PC-3 (cell line): ENCODE measurements around the gene SH2D3A. TPM values are rescaled to one million over a fixed set of nuclear protein-coding genes. Genes with fewer than 3 reads are reported as not detected.

ENCODE experiments used
- ATAC-seq: fragments of 200-7000 bp; cut with Tn5 transposase; 2 replicates; pipeline ENCODE4 v1.9.1; 2020; ENCODE audit warnings: mild to moderate bottlenecking, moderate library complexity
- BruUV-seq: library from RNA; stranded (reverse); fragments of 400-500 nt; replicated peaks from 2 replicates; lab custom pipeline; 2021; lab: Mats Ljungman, UMichigan
- CTCF ChIA-PET: fragments of 300-600 bp; sonication (Branson Sonifier 250); formaldehyde crosslinking; loops from one replicate; lab custom pipeline; 2022; ENCODE audit warnings: antibody characterized with exemption; lab: Charles Lee
- POLR2A ChIA-PET: fragments of 300-600 bp; sonication (Branson Sonifier 250); formaldehyde crosslinking; loops from one replicate; lab custom pipeline; 2022; ENCODE audit warnings: antibody characterized with exemption; ENCODE audit not compliant: unreplicated experiment; lab: Charles Lee
- DNase-seq: peaks from one replicate; pipeline ENCODE4 v3.0.0-alpha.2; 2015
- H2AFZ ChIP-seq: fragments of 300-600 bp; sonication (generic); 2 replicates; pipeline ENCODE4 v1.6.0; 2016; ENCODE audit warnings: antibody characterized with exemption, low read length
- H3F3A ChIP-seq: fragments of 300-600 bp; sonication (generic); one replicate; pipeline ENCODE4 v1.6.0; 2017; ENCODE audit warnings: antibody characterized with exemption, low read length, control low read depth, mild to moderate bottlenecking; ENCODE audit not compliant: unreplicated experiment
- H3K27ac ChIP-seq: fragments of 300-600 bp; sonication (generic); 2 replicates; pipeline ENCODE4 v1.5.1; 2016; ENCODE audit warnings: mild to moderate bottlenecking, low read length
- H3K27me3 ChIP-seq: fragments of 300-600 bp; sonication (generic); 2 replicates; pipeline ENCODE4 v1.6.1; 2016; ENCODE audit warnings: low read length, mixed read lengths
- H3K36me3 ChIP-seq: fragments of 300-600 bp; sonication (generic); 2 replicates; pipeline ENCODE4 v1.6.1; 2016; ENCODE audit warnings: low read depth, mixed run types, low read length, mixed read lengths
- H3K4me1 ChIP-seq: fragments of 300-600 bp; sonication (generic); 2 replicates; pipeline ENCODE4 v1.5.1; 2016; ENCODE audit warnings: low read length; ENCODE audit not compliant: insufficient read depth
- H3K4me2 ChIP-seq: fragments of 300-600 bp; sonication (generic); 2 replicates; pipeline ENCODE4 v1.6.0; 2016; ENCODE audit warnings: low read length
- H3K4me3 ChIP-seq: fragments of 300-600 bp; sonication (generic); 2 replicates; pipeline ENCODE4 v1.5.1; 2016; ENCODE audit warnings: mild to moderate bottlenecking, low read length, mixed read lengths
- H3K79me2 ChIP-seq: fragments of 300-600 bp; sonication (generic); 2 replicates; pipeline ENCODE4 v1.6.1; 2017; ENCODE audit warnings: low read length, mixed read lengths
- H3K9ac ChIP-seq: fragments of 300-600 bp; sonication (generic); 2 replicates; pipeline ENCODE4 v1.6.0; 2016; ENCODE audit warnings: mild to moderate bottlenecking, low read length
- H3K9me2 ChIP-seq: fragments of 300-600 bp; sonication (generic); replicated peaks from 2 replicates; pipeline ENCODE4 v1.6.1; 2016; ENCODE audit warnings: mixed run types, low read length, mixed read lengths
- H3K9me3 ChIP-seq: fragments of 300-600 bp; sonication (generic); 2 replicates; pipeline ENCODE4 v1.6.1; 2016; ENCODE audit warnings: low read length, mixed read lengths
- H4K20me1 ChIP-seq: fragments of 300-600 bp; sonication (generic); 2 replicates; pipeline ENCODE4 v1.6.1; 2016; ENCODE audit warnings: low read length, mixed read lengths
- EZH2 ChIP-seq: fragments of 300-600 bp; sonication (generic); IDR thresholded peaks from one replicate; pipeline ENCODE4 v1.6.1; 2017; ENCODE audit warnings: antibody characterized with exemption, mild to moderate bottlenecking, low read length; ENCODE audit not compliant: unreplicated experiment
- EZH2phosphoT487 ChIP-seq: fragments of 300-600 bp; sonication (generic); IDR thresholded peaks from 2 replicates; pipeline ENCODE4 v1.6.1; 2018; ENCODE audit warnings: mild to moderate bottlenecking, antibody characterized with exemption, low read length, borderline replicate concordance
- intact Hi-C: fragments of 100-400 bp; cut with micrococcal nuclease; formaldehyde crosslinking; loops from 2 replicates; pipeline ENCODE4 v1.9.0; 2023
- total RNA-seq: library from RNA; depleted of rRNA; stranded (reverse); fragments of >200 nt; gene quantifications from 2 replicates; pipeline ENCODE4 v1.2.3, GENCODE V29; 2014
- TF ChIP-seq, protein P1 (sequence below): fragments of 300-600 bp; sonication (generic); conservative IDR thresholded peaks from 2 replicates; pipeline ENCODE4 v1.5.1; 2017; ENCODE audit warnings: antibody characterized with exemption, low read depth, mild to moderate bottlenecking, low read length

SH2D3A gene
- total RNA-seq, 1 experiment from 2014 or later: 141 TPM

DNA sequence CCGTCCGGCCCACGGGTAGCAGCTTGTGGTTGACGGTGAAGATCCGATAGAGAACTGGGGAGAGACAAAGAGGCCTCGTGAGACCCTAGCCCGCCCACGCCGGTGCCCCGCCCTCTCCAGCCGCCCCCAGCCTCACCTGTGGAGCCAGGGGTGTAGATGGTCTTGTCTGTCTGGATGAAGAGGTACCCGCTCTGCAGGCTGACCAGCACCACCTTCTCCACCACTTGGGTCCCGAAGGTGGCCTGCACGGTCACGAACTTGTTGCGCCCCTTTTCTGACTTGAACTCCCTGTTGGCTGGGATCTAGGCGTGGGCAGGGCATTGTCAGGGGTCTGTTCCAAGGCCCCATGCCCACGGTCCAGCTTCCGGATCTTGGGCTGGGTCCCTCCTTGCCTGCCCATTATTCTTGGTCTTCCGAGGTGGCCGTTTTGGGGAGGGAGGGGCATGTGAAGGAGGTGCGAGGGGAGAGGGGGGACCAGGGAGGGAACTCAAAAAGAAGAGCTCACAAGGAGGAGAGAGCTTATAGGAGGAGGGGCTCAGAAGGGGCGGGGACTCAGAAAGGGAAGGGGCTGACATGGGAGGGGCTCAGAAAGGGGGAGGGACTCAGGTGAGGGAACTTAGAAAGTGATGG lies 49.0 kb downstream of the SH2D3A start:
- H3F3A ChIP-seq: no peaks in the 10 kb centered on the region
- no peaks in the 10 kb centered on the region for H3K27me3 ChIP-seq
- no peak overlapping the region for H3K9ac ChIP-seq
- H3K36me3 ChIP-seq: no peaks in the 10 kb centered on the region
- intact Hi-C loops: no loop called here
- H3K4me3 ChIP-seq: no peak overlapping the region
- H3K4me2 ChIP-seq: no peak overlapping the region
- TF ChIP-seq EZH2phosphoT487: no peak
- H3K79me2 ChIP-seq: no peaks in the 10 kb centered on the region
- no peak overlapping the region for H2AFZ ChIP-seq
- no peaks in the 10 kb centered on the region for H4K20me1 ChIP-seq
- no TSS peak for BruUV-seq
- H3K4me1 ChIP-seq: no peaks in the 10 kb centered on the region; the same call in 1 of the 2 replicates
- H3K9me2 ChIP-seq: no peaks in the 10 kb centered on the region
- DNase-seq (no peak), ATAC-seq (no peak)
- H3K9me3 ChIP-seq: no peaks in the 10 kb centered on the region
- POLR2A ChIA-PET: no interaction called here
- no peak overlapping the region for H3K27ac ChIP-seq
- CTCF ChIA-PET: no interaction called here

DNA sequence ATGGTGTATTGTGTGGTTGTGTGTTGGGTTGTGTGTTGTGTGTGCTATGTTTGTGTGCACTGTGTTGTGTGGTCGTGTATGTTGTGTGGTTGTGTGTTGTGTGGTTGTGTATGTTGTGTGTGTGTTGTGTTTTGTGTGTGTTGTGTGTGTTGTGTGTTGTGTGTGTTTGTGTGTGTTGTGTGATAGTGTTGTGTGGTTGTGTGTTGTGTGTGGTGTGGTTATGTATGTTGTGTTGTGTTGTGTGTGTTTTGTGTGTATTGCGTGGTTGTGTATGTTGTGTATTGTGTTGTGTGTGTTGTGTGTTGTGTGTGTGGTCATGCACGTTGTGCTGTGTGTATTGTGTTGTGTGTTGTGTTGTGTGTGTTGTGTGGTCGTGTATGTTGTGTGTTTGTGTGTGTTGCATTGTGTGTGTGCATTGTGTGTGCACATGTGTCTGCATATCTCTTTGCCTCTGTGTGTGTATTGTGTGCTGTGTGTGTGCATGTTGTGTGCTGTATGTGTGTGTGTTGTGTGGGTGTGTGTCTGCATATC lies 49.7 kb downstream of the SH2D3A start:
- DNase-seq: no peak
- Histone ChIP-seq H3K4me1 (no peaks in the 10 kb centered on the region), H3K4me2 (no peak overlapping the region), H3K79me2 (no peaks in the 10 kb centered on the region), H3K27me3 (no peaks in the 10 kb centered on the region), H3K9me3 (no peaks in the 10 kb centered on the region), H3K4me3 (no peak overlapping the region), H4K20me1 (no peaks in the 10 kb centered on the region), H2AFZ (no peak overlapping the region), H3K9me2 (no peaks in the 10 kb centered on the region), H3K27ac (no peak overlapping the region), H3K36me3 (no peaks in the 10 kb centered on the region), H3K9ac (no peak overlapping the region), H3F3A (no peaks in the 10 kb centered on the region)
- ChIA-PET CTCF (no interaction called here), POLR2A (no interaction called here)
- ATAC-seq: no peak
- intact Hi-C loops: no loop called here
- no peak for TF ChIP-seq EZH2
- no peak for TF ChIP-seq EZH2phosphoT487
- TF ChIP-seq, protein P1, sequence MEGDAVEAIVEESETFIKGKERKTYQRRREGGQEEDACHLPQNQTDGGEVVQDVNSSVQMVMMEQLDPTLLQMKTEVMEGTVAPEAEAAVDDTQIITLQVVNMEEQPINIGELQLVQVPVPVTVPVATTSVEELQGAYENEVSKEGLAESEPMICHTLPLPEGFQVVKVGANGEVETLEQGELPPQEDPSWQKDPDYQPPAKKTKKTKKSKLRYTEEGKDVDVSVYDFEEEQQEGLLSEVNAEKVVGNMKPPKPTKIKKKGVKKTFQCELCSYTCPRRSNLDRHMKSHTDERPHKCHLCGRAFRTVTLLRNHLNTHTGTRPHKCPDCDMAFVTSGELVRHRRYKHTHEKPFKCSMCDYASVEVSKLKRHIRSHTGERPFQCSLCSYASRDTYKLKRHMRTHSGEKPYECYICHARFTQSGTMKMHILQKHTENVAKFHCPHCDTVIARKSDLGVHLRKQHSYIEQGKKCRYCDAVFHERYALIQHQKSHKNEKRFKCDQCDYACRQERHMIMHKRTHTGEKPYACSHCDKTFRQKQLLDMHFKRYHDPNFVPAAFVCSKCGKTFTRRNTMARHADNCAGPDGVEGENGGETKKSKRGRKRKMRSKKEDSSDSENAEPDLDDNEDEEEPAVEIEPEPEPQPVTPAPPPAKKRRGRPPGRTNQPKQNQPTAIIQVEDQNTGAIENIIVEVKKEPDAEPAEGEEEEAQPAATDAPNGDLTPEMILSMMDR: no peak
- BruUV-seq: no TSS peak

DNA sequence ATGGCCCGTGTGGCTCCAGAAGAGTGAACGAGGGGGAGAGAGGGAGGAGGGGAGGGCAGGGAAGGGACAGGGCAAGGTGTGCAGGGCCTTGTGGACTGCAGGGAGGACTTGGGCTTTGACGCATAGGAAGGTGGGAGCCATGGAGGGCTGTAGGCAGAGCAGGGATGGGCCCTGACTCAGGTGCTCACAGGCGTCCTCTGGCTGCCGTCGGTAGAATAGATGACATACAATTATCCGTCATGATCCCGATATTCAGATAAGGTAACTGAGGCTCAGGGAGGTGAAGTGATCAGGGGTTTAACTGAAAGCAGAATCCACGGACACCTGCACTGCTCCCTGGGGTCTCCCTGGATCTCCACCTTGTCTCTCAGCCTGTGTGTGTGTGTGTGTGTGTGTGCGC lies 50.2 kb downstream of the SH2D3A start:
- Histone ChIP-seq H3K4me2 (no peak overlapping the region), H3K4me1 (no peaks in the 10 kb centered on the region), H4K20me1 (no peaks in the 10 kb centered on the region), H3K9ac (no peak overlapping the region), H3K27me3 (no peaks in the 10 kb centered on the region), H3K9me3 (no peaks in the 10 kb centered on the region), H3K36me3 (no peaks in the 10 kb centered on the region), H3F3A (no peaks in the 10 kb centered on the region), H3K9me2 (no peaks in the 10 kb centered on the region), H2AFZ (no peak overlapping the region), H3K79me2 (no peaks in the 10 kb centered on the region), H3K4me3 (no peak overlapping the region), H3K27ac (no peak overlapping the region)
- BruUV-seq: no TSS peak
- CTCF ChIA-PET: no interaction called here
- no peak for DNase-seq
- TF ChIP-seq EZH2phosphoT487: no peak
- TF ChIP-seq, protein P1: peak; percentile 37; the same call in 1 of the 2 replicates
- TF ChIP-seq EZH2: no peak
- POLR2A ChIA-PET: no interaction called here
- no peak for ATAC-seq
- intact Hi-C loops: no loop called here
